HG03025 (cell line): ENCODE data around the gene WNK2.

Experiments
- ATAC-seq: cut with Tn5 transposase; IDR thresholded peaks from one replicate; pipeline ENCODE4 v1.9.1; 2021; ENCODE audit warnings: mild to moderate bottlenecking, moderate library complexity; ENCODE audit not compliant: unreplicated experiment, low FRiP score

Gene WNK2

GRCh38 chr9:93161786-93162562 is 22.0 kb upstream of the WNK2 start:
- ATAC-seq, result no peak

GRCh38 chr9:93164085-93164484 is 19.9 kb upstream of the WNK2 start:
- no peak for ATAC-seq

DNA sequence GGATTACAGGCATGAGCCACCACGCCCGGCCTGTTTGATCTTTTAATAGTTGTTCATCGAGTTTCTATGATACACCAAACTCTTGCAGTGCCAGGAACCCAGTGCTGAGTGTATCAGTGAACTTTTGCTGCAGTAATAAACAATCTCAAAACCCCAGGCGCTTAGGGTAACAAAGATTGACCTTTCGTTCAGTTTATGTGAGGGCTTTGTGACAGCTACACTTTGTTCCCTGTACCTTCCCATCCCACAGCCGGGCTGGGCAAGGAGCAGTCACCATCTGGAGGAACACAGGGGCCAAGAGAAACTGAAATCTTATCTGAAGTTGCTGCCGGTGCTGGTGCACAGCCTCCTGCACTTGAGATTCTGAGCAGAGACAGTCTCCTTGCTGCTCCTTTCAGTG is 17.2 kb upstream of the WNK2 start:
- ATAC-seq, result no peak

DNA sequence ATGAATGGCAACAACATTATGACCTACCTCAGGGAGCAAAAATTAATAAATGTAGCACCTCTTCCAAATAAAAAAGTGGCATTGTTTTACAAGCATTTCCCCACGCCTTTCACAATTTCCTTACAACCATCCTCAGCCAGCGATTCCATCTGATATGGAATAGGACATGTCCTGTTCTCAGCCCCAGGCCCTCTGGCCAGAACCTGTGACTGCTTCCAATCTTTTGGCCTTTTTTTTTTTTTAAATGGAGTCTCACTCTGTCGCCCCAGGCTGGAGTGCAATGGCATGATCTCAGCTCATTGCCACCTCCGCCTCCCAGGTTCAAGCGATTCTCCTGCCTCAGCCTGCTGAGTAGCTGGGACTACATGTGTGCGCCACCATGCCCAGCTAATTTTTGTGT is 16.8 kb upstream of the WNK2 start:
- no peak for ATAC-seq

- ATAC-seq, result no peak
These were observed 16.1 kb upstream of the WNK2 start for GRCh38 chr9:93167838-93168237.

DNA sequence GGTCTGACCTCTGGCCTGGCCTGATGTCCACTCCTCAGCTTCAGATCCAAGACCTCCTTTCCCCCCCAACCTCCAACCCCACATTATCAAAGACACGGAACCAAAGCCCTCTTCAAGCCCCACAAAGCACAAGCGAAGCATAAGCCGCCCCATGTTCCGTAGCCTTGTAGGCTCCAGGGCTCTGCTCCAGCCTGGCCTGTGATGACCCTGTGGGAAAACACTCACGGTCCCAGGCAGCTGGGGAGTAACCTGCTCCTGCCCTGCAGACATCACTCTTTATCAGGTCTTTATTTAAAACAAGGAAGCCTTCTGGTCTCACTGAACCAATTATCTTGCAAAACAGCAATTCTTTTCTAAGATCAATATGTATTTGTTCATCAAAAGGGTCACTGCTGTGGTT is 15.4 kb upstream of the WNK2 start:
- ATAC-seq, result no peak

DNA sequence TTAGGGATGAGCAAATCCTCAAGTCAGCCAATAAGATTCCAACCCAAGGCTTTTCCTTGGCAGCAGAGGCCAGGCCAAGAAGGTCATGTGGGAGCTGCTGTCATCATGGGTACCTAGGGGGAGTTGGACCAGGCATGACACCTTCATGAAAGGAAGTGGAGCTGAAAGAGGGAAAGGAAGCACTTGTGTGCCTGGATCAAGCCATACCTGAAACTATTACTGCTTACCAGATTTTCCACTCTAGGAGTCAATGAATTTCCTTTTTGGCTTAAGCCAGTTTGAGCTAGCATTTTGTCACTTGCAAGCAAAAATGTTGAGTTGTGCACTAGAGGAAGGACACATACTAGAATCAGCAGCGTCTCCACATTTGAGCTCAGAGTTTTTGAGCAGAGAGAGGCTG is 14.5 kb upstream of the WNK2 start:
- no peak for ATAC-seq

- no peak for ATAC-seq
These were observed 13.4 kb upstream of the WNK2 start for GRCh38 chr9:93170571-93170970.

- no peak for ATAC-seq
These were observed 12.5 kb upstream of the WNK2 start for GRCh38 chr9:93171261-93171990.

DNA sequence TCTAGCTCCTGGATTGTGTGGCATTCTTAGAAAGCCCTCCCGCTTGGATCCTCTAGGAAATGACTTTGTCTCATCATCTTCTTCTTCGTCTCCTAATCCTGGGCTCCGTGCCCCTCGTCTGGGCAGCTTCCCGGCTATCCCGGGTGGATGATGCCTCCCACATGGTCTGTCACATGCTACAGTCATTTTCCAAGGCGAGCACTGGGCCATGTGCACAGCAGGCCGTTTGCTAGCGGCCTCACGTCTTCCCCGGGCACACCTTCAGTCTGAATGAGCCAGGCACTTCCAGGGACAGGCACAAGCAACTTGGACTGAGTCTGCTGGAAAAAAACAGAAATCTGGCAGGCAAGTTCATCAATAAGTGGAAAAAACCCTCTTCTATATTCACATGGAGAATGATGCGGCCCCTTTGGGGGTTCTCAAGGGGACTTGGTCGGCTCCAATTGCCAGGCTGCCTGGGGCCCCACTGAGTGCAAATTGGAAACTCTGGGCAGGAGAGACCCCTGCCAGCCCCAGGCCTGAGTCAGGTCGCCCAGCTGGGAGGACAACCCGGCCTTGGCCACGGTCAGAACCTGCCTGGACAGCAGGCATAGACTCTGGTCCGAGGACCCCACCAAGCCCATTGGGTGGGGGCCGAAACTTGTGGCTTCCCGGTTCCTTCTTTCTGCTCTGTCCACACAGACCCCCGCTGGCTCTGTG is 11.1 kb upstream of the WNK2 start:
- ATAC-seq, result no peak

DNA sequence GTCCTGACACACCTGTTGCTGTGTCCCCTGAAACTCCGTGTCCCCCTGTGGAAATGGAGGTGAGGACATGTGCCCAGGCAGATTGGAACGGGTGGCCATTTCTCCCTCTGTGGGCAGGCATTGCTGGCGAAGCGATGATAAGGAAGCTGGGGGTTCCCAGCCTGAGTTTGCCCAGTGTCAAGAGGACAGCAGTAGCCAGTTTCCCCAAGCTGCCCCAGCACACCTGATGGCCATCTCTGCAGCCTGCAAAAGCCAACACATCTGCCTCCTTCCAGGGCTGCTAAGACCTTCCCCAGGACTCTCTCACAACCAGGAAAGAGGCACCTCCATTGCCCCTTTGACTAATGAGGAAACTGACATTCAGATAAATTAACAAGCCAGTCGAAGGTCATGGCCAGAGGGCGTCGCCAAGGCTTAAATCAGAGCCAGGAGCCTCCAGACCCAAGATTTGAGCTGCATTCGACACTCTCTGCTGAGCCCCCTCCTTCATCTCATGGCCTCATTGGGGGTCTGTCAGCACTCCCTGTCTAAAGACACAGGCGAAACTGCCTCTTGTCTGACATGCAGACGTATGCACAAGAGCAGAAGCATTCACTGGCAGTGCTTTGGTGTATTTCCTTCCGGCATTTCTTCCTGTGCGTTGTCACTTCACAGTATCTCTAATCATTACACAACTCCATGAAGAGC is 10.4 kb upstream of the WNK2 start:
- ATAC-seq, result no peak

DNA sequence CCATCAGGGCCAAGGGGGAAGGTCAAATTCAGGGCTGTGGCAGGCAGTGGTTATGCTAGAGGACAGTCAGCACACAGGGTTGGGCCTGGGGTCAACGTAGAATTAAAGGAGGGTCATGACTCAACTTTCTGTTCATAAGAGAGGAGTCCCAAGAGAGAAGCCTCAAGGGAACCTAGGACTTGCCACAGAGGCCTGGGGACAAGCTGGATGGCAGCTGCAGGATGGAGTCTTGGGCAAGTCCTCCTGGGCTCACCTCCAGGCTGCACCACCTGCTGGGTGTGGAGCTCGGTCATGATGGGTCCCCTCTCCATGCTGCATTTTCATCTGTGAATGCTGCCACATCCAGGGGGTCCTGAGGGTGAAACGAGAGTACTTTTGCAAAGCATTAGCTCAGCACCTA is 9.0 kb upstream of the WNK2 start:
- no peak for ATAC-seq

DNA sequence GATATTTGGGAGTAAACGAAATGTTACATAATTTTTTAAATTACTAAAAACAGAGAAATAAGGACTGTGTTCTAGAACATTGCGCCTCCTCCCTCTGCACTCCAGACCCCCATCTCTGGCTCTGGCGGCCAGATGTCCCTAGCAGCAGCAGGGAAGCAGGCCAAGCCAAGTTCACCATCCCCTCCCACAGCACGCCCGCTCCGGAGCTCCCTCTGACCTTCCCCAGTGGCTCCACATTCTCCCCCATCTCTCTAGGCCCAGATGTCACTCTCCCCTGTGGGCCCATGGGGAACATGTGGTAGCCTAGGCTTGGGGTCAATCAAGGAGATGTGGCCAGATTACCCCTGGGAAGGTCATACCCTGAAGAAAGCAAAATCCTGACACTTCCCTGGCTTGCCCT is 6.3 kb upstream of the WNK2 start:
- no peak for ATAC-seq

GRCh38 chr9:93178851-93179786 is 4.8 kb upstream of the WNK2 start:
- ATAC-seq, result no peak

GRCh38 chr9:93180938-93181337 is 3.0 kb upstream of the WNK2 start:
- no peak for ATAC-seq

DNA sequence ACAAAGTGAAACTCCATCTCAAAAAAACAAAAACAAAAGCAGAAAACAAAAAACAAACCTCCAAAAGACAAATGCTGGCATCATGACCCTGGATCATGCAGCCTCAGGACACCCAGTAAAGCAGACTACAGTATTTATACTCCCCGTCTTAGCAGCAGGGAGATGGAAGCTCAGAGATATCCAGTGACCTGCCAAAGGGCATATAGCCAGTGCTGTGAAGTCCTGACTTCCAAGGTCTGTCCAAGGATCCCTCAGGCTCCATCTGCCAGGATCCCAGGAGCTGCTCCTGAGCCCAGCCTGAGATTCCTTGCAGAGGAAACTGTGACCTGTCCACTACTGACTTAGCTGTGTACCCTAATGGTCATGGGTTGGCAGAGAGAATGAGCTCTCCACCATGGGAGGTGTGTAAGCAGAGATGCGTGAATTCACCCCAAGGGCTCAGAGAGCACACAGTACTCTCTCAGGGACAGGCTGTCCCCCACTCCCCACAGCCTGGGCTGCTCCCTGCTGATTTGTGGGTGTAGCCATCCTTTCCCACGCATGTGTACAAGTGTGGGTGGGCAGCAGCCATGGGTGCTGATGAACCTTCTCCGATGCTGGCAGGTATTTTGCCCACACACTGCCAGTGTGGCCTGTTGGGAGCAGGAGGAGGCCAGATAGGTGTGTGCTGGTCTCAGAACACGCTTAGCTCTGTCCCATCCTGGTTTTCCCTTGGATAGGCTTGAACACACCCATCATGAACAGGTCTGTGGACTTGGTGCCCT is 2.1 kb upstream of the WNK2 start:
- ATAC-seq, result no peak

GRCh38 chr9:93182572-93182971 is 1.4 kb upstream of the WNK2 start:
- no peak for ATAC-seq

- no peak for ATAC-seq
These were observed 742 bp upstream of the WNK2 start for GRCh38 chr9:93183131-93183662.
